IPS-20b (cell line): ENCODE results near the gene HES7.

ENCODE experiments used
- H3K27ac ChIP-seq: one replicate; pipeline ENCODE4 v1.5.1; 2013; ENCODE audit warnings: low read length
- H3K27me3 ChIP-seq: 2 replicates; pipeline ENCODE4 v1.6.1; 2013; ENCODE audit warnings: mild to moderate bottlenecking, low read length, inconsistent platforms; ENCODE audit not compliant: insufficient read depth
- H3K36me3 ChIP-seq: 2 replicates; pipeline ENCODE4 v1.6.1; 2013; ENCODE audit warnings: low read depth, mild to moderate bottlenecking, inconsistent platforms, low read length, moderate library complexity; ENCODE audit not compliant: insufficient read depth
- H3K4me1 ChIP-seq: 2 replicates; pipeline ENCODE4 v1.6.1; 2013; ENCODE audit warnings: mild to moderate bottlenecking, control low read depth, inconsistent platforms, low read length, moderate library complexity; ENCODE audit not compliant: insufficient read depth
- H3K4me3 ChIP-seq: 2 replicates; pipeline ENCODE4 v1.5.1; 2013; ENCODE audit warnings: mild to moderate bottlenecking, low read length, inconsistent platforms
- H3K9ac ChIP-seq: 2 replicates; pipeline ENCODE4 v1.6.1; 2013; ENCODE audit warnings: low read depth, mild to moderate bottlenecking, inconsistent platforms, low read length, moderate library complexity
- H3K9me3 ChIP-seq: 2 replicates; pipeline ENCODE4 v1.6.1; 2013; ENCODE audit warnings: mild to moderate bottlenecking, low read depth, low read length, inconsistent platforms; ENCODE audit not compliant: insufficient read depth

The HES7 gene

GRCh38 chr17:8125154-8125946 is 1.4 kb upstream of the HES7 start:
- Histone ChIP-seq H3K27ac (no peak overlapping the region), H3K9ac (no peak overlapping the region)

GRCh38 chr17:8124350-8125153 is 646 bp upstream of the HES7 start:
- Histone ChIP-seq H3K4me3 (peak overlapping the region; percentile 89), H3K27ac (no peak overlapping the region), H3K4me1 (peaks cover 7% of the 10 kb centered on the region; the same call in 1 of the 2 replicates), H3K27me3 (peaks cover 80% of the 10 kb centered on the region), H3K9me3 (no peaks in the 10 kb centered on the region), H3K36me3 (no peaks in the 10 kb centered on the region), H3K9ac (no peak overlapping the region)

More at GRCh38 chr17:8125154-8125946, 1.4 kb upstream of the HES7 start:
- peak overlapping the region; percentile 89 for H3K4me3 ChIP-seq
- peaks cover 7% of the 10 kb centered on the region; the same call in 1 of the 2 replicates for H3K4me1 ChIP-seq
- H3K9me3 ChIP-seq: no peaks in the 10 kb centered on the region
- no peaks in the 10 kb centered on the region for H3K36me3 ChIP-seq
- H3K27me3 ChIP-seq: peaks cover 88% of the 10 kb centered on the region

DNA sequence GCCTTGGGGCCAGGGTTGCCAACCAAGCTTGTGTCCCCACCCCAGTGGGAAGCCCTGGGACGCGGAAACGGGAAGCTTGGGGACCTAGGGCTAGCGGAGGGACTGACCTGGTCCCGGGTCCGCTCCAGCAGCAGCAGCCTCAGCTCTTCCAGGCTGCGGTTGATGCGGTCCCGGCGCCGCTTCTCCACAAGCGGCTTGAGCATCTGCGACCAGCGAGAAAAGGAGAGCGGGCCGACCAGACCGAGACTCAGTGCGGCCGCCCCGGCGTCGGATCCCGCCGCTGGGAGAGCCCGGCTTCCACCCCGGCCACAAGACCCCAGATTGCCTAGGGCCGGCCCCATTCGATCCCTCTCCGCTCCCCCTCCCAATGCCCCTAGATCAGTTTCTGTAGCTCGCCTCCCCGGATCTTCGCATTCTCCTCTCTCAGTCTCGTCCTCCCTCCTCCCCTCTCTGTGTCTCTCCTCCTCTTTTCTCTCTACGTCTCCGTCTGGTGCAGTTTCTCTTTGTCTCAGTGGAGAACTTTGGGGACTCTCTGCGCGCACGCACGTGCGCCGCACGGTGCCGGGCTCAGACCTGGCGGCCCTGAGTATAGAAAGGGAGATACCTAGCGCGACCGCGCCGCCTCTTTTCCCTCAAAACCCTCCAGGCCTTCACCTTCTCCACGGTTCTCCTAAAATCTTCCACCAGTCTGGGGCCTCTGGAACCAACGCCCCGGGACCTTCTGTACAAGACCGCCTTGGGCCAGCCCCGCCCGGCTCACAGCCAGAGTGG is 797 bp downstream of the HES7 start:
- no peak overlapping the region for H3K9ac ChIP-seq
- no peak overlapping the region for H3K27ac ChIP-seq
- no peaks in the 10 kb centered on the region for H3K9me3 ChIP-seq
- peak overlapping the region; percentile 89 for H3K4me3 ChIP-seq
- H3K27me3 ChIP-seq: peaks cover 71% of the 10 kb centered on the region
- H3K4me1 ChIP-seq: peaks cover 7% of the 10 kb centered on the region; the same call in 1 of the 2 replicates
- no peaks in the 10 kb centered on the region for H3K36me3 ChIP-seq

DNA sequence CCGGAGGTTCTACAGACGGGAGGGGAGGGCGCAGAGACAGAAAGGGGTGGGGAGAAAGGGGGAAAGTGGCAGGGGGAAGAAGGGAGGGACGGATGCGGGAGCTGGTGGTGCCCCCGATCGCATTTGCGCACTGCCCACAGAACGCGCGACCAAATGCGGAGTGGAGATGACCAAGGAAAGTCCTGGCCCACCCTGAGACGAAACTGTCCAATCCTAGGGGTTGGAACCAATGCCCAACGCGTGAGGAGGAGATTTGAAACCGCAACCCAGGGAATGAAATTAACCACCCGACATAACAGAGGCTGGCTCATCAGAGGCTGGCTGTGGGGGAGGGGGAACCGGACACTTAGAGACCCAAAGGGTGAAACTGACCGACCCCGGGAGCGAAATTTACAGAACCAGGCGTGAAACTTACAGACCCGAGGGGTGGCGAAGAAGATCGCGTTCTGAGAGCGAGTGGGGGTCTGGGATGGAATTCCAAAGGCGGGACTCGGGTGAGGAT is 1.4 kb downstream of the HES7 start:
- Histone ChIP-seq H3K27ac (no peak overlapping the region), H3K4me3 (peak overlapping the region; percentile 89), H3K9me3 (no peaks in the 10 kb centered on the region), H3K4me1 (peaks cover 7% of the 10 kb centered on the region; the same call in 1 of the 2 replicates), H3K36me3 (no peaks in the 10 kb centered on the region), H3K27me3 (peaks cover 71% of the 10 kb centered on the region), H3K9ac (no peak overlapping the region)

- H3K27ac ChIP-seq: no peak overlapping the region
- H3K27me3 ChIP-seq: peaks cover 71% of the 10 kb centered on the region
- peak overlapping the region; percentile 89 for H3K4me3 ChIP-seq
- peaks cover 5% of the 10 kb centered on the region; the same call in 1 of the 2 replicates for H3K4me1 ChIP-seq
- H3K36me3 ChIP-seq: no peaks in the 10 kb centered on the region
- H3K9me3 ChIP-seq: no peaks in the 10 kb centered on the region
- H3K9ac ChIP-seq: no peak overlapping the region
Observed at GRCh38 chr17:8121681-8122421, 2.1 kb downstream of the HES7 start.

GRCh38 chr17:8121407-8121680 is 2.6 kb downstream of the HES7 start:
- Histone ChIP-seq H3K27me3 (peaks cover 72% of the 10 kb centered on the region), H3K27ac (no peak overlapping the region), H3K4me1 (peaks cover 5% of the 10 kb centered on the region; the same call in 1 of the 2 replicates), H3K9me3 (no peaks in the 10 kb centered on the region), H3K9ac (no peak overlapping the region), H3K4me3 (peak overlapping the region; percentile 89), H3K36me3 (no peaks in the 10 kb centered on the region)

DNA sequence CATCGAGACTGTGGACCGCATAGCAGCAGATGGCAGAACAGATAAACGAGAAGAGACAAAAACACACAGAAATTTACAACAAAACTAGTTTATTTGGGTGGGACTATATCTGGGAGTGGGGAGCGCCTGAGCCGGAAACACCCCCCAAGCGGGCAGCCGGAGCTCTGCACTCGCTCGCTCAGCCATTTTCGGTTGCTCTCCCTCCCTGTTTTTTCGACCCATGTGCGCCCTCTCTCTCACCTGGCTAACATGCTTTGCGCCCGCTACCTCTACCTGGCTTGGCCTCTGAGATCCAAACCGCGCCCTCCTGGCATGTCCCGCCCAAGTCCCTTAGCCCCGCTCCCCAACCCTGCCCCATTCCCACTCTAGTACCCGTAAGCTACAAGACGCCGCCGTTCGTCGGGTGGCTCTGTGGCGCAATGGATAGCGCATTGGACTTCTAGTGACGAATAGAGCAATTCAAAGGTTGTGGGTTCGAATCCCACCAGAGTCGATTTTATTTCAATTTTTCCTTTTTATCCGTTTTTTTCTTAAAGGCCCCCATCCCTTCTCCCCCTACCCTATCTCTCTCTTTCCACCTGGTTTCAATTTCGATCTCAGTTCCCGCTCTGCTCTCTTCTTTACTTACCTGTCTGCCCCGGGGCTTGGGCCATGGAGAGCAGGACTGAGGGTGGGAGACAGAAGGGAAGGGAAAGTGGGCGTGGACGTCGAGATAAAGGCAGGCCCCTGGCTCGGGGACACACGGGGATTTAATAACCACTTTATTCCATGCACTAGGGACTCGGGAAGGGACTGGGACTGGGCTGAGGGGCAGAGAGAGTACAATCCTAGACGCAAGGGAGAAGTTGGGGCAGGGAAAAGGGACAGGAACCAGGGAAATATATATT is 3.1 kb downstream of the HES7 start:
- H3K4me3 ChIP-seq: peak overlapping the region; percentile 89
- no peaks in the 10 kb centered on the region for H3K36me3 ChIP-seq
- peaks cover 5% of the 10 kb centered on the region; the same call in 1 of the 2 replicates for H3K4me1 ChIP-seq
- peak overlapping the region; percentile 67; the same call in 1 of the 2 replicates for H3K9ac ChIP-seq
- peaks cover 72% of the 10 kb centered on the region for H3K27me3 ChIP-seq
- H3K9me3 ChIP-seq: no peaks in the 10 kb centered on the region
- H3K27ac ChIP-seq: no peak overlapping the region

DNA sequence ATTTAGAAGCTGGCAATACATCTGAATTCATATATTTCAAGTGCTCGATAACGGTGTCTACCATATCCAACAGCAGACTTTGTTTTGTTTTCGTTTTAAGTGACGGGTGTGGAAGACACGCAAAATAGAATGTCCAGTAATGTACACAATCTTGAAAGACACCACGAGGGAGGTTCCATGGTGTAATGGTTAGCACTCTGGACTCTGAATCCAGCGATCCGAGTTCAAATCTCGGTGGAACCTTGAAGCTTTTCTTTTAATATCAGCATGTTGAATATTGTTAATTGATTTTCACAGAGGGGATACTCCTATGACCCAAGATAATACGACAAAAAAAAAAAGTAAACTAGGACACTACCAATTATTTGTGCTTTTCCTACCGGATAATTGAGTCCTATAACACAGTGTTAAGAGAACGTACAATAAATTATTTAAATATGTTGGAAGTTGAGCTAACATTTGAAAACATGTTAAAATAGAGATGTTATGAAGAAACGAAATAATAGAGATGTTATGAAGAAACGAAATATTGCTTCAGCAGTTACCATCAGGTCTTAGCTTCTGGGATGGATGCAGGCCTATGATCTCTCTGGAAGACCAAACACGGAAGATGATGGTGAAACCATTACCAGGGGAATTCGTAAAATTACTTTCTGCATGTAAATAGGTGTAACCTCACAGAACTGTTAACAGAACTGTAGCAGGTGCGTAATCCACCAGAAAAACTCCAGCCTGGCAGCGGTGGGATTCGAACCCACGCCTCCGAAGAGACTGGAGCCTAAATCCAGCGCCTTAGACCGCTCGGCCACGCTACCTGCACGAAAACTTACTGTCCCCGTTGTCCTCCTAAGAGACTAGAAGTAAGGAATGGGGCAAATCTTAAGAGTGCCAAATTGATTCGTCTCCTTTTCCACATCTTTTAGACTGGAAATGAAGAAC is 4.1 kb downstream of the HES7 start:
- H3K4me1 ChIP-seq: peaks cover 3% of the 10 kb centered on the region; the same call in 1 of the 2 replicates
- no peak overlapping the region for H3K27ac ChIP-seq
- peak overlapping the region; percentile 67; the same call in 1 of the 2 replicates for H3K9ac ChIP-seq
- peak overlapping the region; percentile 89 for H3K4me3 ChIP-seq
- H3K9me3 ChIP-seq: no peaks in the 10 kb centered on the region
- no peaks in the 10 kb centered on the region for H3K36me3 ChIP-seq
- peaks cover 74% of the 10 kb centered on the region for H3K27me3 ChIP-seq

DNA sequence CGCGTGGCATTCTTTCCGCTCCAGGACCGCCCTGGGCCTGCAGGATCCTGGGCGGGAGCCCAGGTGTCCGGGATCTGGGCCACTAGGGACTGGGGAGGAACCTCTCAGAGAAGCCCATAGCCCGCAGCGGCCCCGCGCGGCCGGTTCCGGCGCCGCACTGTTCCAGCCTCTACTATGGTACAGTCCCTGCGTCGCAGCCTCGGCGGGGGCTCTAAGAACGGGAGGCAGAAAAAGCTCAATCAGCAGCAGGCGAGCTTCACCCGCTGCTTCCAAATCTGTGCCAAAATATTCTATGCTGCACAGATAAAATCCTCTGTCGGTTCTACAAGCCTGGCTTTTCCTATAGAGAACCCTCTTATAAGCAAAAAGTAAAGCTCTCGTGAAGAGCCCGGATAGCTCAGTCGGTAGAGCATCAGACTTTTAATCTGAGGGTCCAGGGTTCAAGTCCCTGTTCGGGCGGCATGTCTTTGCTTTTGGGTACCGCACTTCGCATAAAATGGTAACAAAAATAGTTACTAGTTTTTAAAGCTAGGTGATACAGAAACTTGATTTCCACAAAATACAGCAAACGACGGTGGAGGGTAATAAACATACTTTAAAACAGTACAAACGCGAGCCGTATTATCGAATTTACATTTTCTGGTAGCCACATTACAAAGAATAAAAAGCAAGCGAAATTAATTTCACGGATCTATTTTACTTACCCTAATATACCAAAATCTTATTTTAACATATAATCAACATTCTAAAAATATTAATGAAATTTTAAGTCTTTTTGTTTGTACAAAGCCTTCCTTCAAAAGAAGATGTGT is 4.9 kb downstream of the HES7 start:
- Histone ChIP-seq H3K27me3 (peaks cover 74% of the 10 kb centered on the region), H3K27ac (no peak overlapping the region), H3K4me1 (no peaks in the 10 kb centered on the region; the same call in 1 of the 2 replicates)

More for the DNA sequence above, 4.9 kb downstream of the HES7 start:
- H3K9me3 ChIP-seq: no peaks in the 10 kb centered on the region
- peak overlapping the region; percentile 89 for H3K4me3 ChIP-seq
- peak overlapping the region; percentile 31; the same call in 1 of the 2 replicates for H3K9ac ChIP-seq
- H3K36me3 ChIP-seq: no peaks in the 10 kb centered on the region
